GM12878 (cell line): ENCODE results near the gene CYSTM1. TPM values are rescaled to one million over a fixed set of nuclear protein-coding genes. Genes with fewer than 3 reads are reported as not detected.

ENCODE experiments used
- ATAC-seq: fragments of 200-7000 bp; cut with Tn5 transposase; 3 replicates; pipeline ENCODE4 v1.9.1; 2020; ENCODE audit warnings: mild to moderate bottlenecking, moderate library complexity
- BruUV-seq: library from RNA; stranded (reverse); fragments of 400-500 nt; replicated peaks from 2 replicates; lab custom pipeline; 2021; lab: Mats Ljungman, UMichigan
- CTCF ChIA-PET: fragments of 300-600 bp; sonication (Branson Sonifier 250); formaldehyde crosslinking; extraction: SDS; loops from one replicate; lab custom pipeline; 2021; ENCODE audit warnings: inconsistent platforms; lab: Yijun Ruan, JAX
- POLR2A ChIA-PET: fragments of 350-600 bp; formaldehyde crosslinking; extraction: SDS; loops from one replicate; lab custom pipeline; 2021; ENCODE audit warnings: inconsistent platforms; lab: Charles Lee
- RAD21 ChIA-PET: fragments of 300-600 bp; sonication (Branson Sonifier 250); formaldehyde crosslinking; loops from one replicate; lab custom pipeline; 2023; ENCODE audit warnings: antibody characterized with exemption; ENCODE audit not compliant: unreplicated experiment; lab: Charles Lee
- SMC1A ChIA-PET: fragments of 300-600 bp; sonication (Branson Sonifier 250); formaldehyde crosslinking; loops from one replicate; lab custom pipeline; 2023; ENCODE audit not compliant: unreplicated experiment, uncharacterized antibody; lab: Charles Lee
- DNase-seq: peaks from one replicate; pipeline ENCODE4 v3.0.0-alpha.2; 2011; ENCODE audit warnings: low read depth, low spot score
- FAIRE-seq: peaks from 3 replicates; lab custom pipeline; 2011; peaks lifted over from hg19 to GRCh38; lab: Jason Lieb, UNC
- H2AFZ ChIP-seq: 2 replicates; pipeline ENCODE4 v1.6.0; 2011; ENCODE audit warnings: low read depth, low read length, control low read depth; ENCODE audit not compliant: control insufficient read depth
- H3K27ac ChIP-seq: 2 replicates; pipeline ENCODE4 v1.5.1; 2011; ENCODE audit warnings: control low read depth; ENCODE audit not compliant: control insufficient read depth, insufficient read depth
- H3K27me3 ChIP-seq, 2 experiments: replicated peaks in 1 of 2; 2 replicates each; pipeline versions ENCODE4 v1.6.0 to v1.6.1; 2011; ENCODE audit warnings: low read length in 1 of 2; ENCODE audit not compliant: control insufficient read depth in 2 of 2, insufficient read depth in 2 of 2
- H3K36me3 ChIP-seq, 2 experiments: 2 replicates each; pipeline ENCODE4 v1.5.1; 2011; ENCODE audit warnings: low read length in 1 of 2; ENCODE audit not compliant: control insufficient read depth in 2 of 2, insufficient read depth in 2 of 2
- H3K4me1 ChIP-seq: 2 replicates; pipeline ENCODE4 v1.6.1; 2011; ENCODE audit warnings: mild to moderate bottlenecking, low read length, moderate library complexity, mixed read lengths; ENCODE audit not compliant: control insufficient read depth, insufficient read depth
- H3K4me2 ChIP-seq: 2 replicates; pipeline ENCODE4 v1.6.0; 2011; ENCODE audit warnings: control low read depth; ENCODE audit not compliant: control insufficient read depth, insufficient read depth
- H3K4me3 ChIP-seq: fragments of 200-600 bp; sonication (generic); 2 replicates; pipeline ENCODE4 v1.5.1; 2016
- H3K79me2 ChIP-seq: 2 replicates; pipeline ENCODE4 v1.6.0; 2011; ENCODE audit warnings: low read length; ENCODE audit not compliant: control insufficient read depth, insufficient read depth
- H3K9ac ChIP-seq: 2 replicates; pipeline ENCODE4 v1.8.0; 2011; ENCODE audit warnings: low read length, control low read depth, mixed read lengths; ENCODE audit not compliant: control insufficient read depth, insufficient read depth
- H3K9me3 ChIP-seq: replicated peaks from 3 replicates; pipeline ENCODE4 v1.5.1; 2011; ENCODE audit warnings: mild to moderate bottlenecking, low read length; ENCODE audit not compliant: control insufficient read depth, insufficient read depth
- H4K20me1 ChIP-seq: 2 replicates; pipeline ENCODE4 v1.6.0; 2011; ENCODE audit not compliant: control insufficient read depth, insufficient read depth
- MEF2A ChIP-seq: IDR thresholded peaks from 2 replicates; pipeline ENCODE4 v1.6.1; 2011; ENCODE audit warnings: low read depth, mild to moderate bottlenecking, low read length, moderate library complexity; ENCODE audit not compliant: insufficient read depth
- POLR2A ChIP-seq: IDR thresholded peaks from 2 replicates; pipeline ENCODE4 v1.6.1; 2011; ENCODE audit warnings: low read depth, mild to moderate bottlenecking, low read length
- RAD21 ChIP-seq: IDR thresholded peaks from 2 replicates; pipeline ENCODE4 v1.6.1; 2011; ENCODE audit warnings: mild to moderate bottlenecking, low read depth, low read length, moderate library complexity; ENCODE audit not compliant: insufficient read depth
- WGBS: methylation state at CpG from one replicate; pipeline ENCODE4 v1.1.6; 2016; ENCODE audit warnings: low lambda C conversion rate; ENCODE audit not compliant: insufficient replicate concordance, insufficient coverage; ENCODE audit errors: missing lambda C conversion rate; 5-methylcytosine and 5-hydroxymethylcytosine counted together
- in situ Hi-C: fragments of 300-500 bp; cut with MboI; formaldehyde crosslinking; loops from 9 replicates; pipeline ENCODE4 v1.14.3; 2018; ENCODE audit warnings: mixed read lengths
- intact Hi-C: fragments of 100-400 bp; cut with micrococcal nuclease; formaldehyde crosslinking; loops from one replicate; pipeline ENCODE4 v1.14.2; 2022; ENCODE audit not compliant: unreplicated experiment
- polyA plus RNA-seq, 11 experiments: library from polyadenylated mRNA; depleted of rRNA in 4 of 11; unstranded in 6 of 11; stranded (reverse) in 5 of 11; fragments of >200 nt; fragmentation: Nextera tagmentation in 4 of 11; fragmentation: Illumina TruSeq in 1 of 11; extraction: Ambion mirVana in 4 of 11; extraction: Trizol in 1 of 11; gene quantifications; 1 replicate in 1 of 11; 2 replicates in 10 of 11; pipeline versions ENCODE4 v1.2.1 to v1.2.3, GENCODE V29; 2011 to 2016; ENCODE audit warnings: inconsistent platforms in 2 of 11, missing spikeins in 2 of 11, low read depth in 1 of 11
- total RNA-seq, 4 experiments: library from RNA; depleted of rRNA in 3 of 4; stranded (reverse); fragments of >200 nt in 3 of 4; fragmentation: Illumina TruSeq in 1 of 4; extraction: Trizol in 1 of 4; gene quantifications; 2 replicates each; pipeline versions ENCODE4 v1.2.1 to v1.2.3, GENCODE V29; 2013 to 2021
- TF ChIP-seq, protein P1 (sequence below): fragments of 450-650 bp; IDR thresholded peaks from 2 replicates; pipeline ENCODE4 v1.6.1; 2017; ENCODE audit warnings: mild to moderate bottlenecking, moderate library complexity

Gene CYSTM1
- total and polyA plus RNA-seq, 10 of the 15 experiments (the other 5 are each of a cell fraction or from before 2014, with no cell fraction given) = 52.7 to 261 (median 98.7) TPM

DNA sequence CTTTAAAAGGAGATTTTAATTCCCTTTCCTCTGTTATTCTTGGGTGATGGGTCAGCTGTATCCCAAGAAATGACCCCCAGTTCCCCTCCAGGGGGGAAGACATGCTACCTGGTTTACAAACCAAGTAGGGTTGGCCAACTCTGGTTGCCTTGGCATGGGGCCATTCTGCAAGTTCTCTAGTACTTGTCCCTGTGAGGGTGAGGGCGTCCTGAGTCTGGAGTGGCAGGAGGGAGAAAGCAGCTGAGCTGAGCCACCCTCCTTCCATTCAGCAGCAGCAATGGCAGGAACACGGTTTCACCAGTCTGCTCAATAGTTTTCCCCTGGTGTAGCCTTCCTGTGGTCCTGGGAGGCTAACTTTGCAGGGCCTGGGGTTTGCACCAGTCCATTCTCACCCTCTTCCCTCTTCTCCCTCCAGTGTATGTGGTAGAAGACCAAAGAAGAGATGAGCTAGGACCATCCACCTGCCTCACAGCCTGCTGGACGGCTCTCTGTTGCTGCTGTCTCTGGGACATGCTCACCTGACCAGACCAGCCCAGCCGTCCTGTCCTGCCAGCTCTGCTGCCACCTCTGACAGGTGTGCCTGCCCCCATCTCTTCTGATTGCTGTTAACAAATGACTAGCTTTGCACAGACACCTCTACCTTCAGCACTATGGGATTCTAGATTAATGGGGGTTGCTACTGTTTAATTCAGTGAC lies 68.0 kb downstream of the CYSTM1 start:
- WGBS = 92% methylated on average over 4 of the region's 4 CpGs
- SMC1A ChIA-PET = interaction anchor here (0.8 to 14.6 kb wide), 16 partner anchors 10 to 130 kb away, joined by 3 to 345 read pairs (median 4); partner anchors contain the start of genes HBEGF and SLC4A9
- RAD21 ChIA-PET = interaction anchor here (0.9 to 7.7 kb wide), 18 partner anchors 10 to 483 kb away, joined by 3 to 131 read pairs (median 3); partner anchors contain the start of genes HBEGF and PFDN1
- H3K4me2 ChIP-seq = no peak overlapping the region
- FAIRE-seq (no peak), DNase-seq (no peak), ATAC-seq (no peak)
- in situ Hi-C loops (loop anchor here (5.0 to 25.0 kb wide), 3 partner anchors 119 to 794 kb away; partner anchors contain the start of gene SLC4A9), intact Hi-C loops (loop anchor here (5.0 kb wide), 1 partner anchor 469 kb away; no protein-coding TSS in a partner anchor)
- no peak overlapping the region for H3K4me3 ChIP-seq
- no peak overlapping the region for H3K27ac ChIP-seq
- POLR2A ChIA-PET = interaction anchor here (1.8 kb wide), 1 partner anchor 103 kb away, joined by 4 read pairs; the partner anchor contains the start of gene HBEGF
- H2AFZ ChIP-seq = no peak overlapping the region
- TF ChIP-seq, protein P1, sequence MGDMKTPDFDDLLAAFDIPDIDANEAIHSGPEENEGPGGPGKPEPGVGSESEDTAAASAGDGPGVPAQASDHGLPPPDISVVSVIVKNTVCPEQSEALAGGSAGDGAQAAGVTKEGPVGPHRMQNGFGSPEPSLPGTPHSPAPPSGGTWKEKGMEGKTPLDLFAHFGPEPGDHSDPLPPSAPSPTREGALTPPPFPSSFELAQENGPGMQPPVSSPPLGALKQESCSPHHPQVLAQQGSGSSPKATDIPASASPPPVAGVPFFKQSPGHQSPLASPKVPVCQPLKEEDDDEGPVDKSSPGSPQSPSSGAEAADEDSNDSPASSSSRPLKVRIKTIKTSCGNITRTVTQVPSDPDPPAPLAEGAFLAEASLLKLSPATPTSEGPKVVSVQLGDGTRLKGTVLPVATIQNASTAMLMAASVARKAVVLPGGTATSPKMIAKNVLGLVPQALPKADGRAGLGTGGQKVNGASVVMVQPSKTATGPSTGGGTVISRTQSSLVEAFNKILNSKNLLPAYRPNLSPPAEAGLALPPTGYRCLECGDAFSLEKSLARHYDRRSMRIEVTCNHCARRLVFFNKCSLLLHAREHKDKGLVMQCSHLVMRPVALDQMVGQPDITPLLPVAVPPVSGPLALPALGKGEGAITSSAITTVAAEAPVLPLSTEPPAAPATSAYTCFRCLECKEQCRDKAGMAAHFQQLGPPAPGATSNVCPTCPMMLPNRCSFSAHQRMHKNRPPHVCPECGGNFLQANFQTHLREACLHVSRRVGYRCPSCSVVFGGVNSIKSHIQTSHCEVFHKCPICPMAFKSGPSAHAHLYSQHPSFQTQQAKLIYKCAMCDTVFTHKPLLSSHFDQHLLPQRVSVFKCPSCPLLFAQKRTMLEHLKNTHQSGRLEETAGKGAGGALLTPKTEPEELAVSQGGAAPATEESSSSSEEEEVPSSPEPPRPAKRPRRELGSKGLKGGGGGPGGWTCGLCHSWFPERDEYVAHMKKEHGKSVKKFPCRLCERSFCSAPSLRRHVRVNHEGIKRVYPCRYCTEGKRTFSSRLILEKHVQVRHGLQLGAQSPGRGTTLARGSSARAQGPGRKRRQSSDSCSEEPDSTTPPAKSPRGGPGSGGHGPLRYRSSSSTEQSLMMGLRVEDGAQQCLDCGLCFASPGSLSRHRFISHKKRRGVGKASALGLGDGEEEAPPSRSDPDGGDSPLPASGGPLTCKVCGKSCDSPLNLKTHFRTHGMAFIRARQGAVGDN = no peak
- TF ChIP-seq RAD21 = no peak
- TF ChIP-seq MEF2A = no peak
- peak; percentile 36; the same call in 1 of the 2 replicates for TF ChIP-seq POLR2A
- H3K36me3 ChIP-seq = peaks cover 6 to 19% of the 10 kb centered on the region in 2 experiments; a peak in 3 of 4 replicates
- H3K4me1 ChIP-seq = peaks cover 4% of the 10 kb centered on the region; the same call in 1 of the 2 replicates
- no peaks in the 10 kb centered on the region for H3K27me3 ChIP-seq
- no TSS peak for BruUV-seq
- CTCF ChIA-PET = interaction anchor here (0.7 to 18.8 kb wide), 25 partner anchors 10 to 483 kb away, joined by 3 to 774 read pairs (median 7); partner anchors contain the start of genes HBEGF and PFDN1
- H3K9me3 ChIP-seq = no peaks in the 10 kb centered on the region
- H4K20me1 ChIP-seq = no peaks in the 10 kb centered on the region; the same call in 1 of the 2 replicates
- no peak overlapping the region for H3K9ac ChIP-seq
- no peaks in the 10 kb centered on the region for H3K79me2 ChIP-seq
